RWPE2 (cell line): Measurements from ENCODE around the gene SFSWAP.

Experiments used
- ATAC-seq: fragments of 200-7000 bp; cut with Tn5 transposase; 3 replicates; pipeline ENCODE4 v1.9.1; 2021; ENCODE audit warnings: low read depth
- DNase-seq: peaks from one replicate; pipeline ENCODE4 v3.0.0-alpha.2; 2020; ENCODE audit warnings: low spot score
- H3K27ac ChIP-seq: fragments of 450-650 bp; 2 replicates; pipeline ENCODE4 v1.5.1; 2017; ENCODE audit warnings: mild to moderate bottlenecking; ENCODE audit not compliant: poor library complexity, severe bottlenecking
- H3K27me3 ChIP-seq: fragments of 250-450 bp; sonication (Bioruptor Pico); 2 replicates; pipeline ENCODE4 v1.5.1; 2021; ENCODE audit warnings: mild to moderate bottlenecking, moderate library complexity; ENCODE audit not compliant: insufficient read depth, poor library complexity, severe bottlenecking
- H3K36me3 ChIP-seq: fragments of 250-450 bp; sonication (Bioruptor Pico); 2 replicates; pipeline ENCODE4 v1.5.1; 2020; ENCODE audit warnings: low read depth, mild to moderate bottlenecking, moderate library complexity
- H3K4me1 ChIP-seq: fragments of 250-450 bp; sonication (Bioruptor Pico); 2 replicates; pipeline ENCODE4 v1.5.1; 2021; ENCODE audit warnings: mild to moderate bottlenecking, moderate library complexity; ENCODE audit not compliant: insufficient read depth, poor library complexity, severe bottlenecking
- H3K4me3 ChIP-seq: fragments of 250-450 bp; sonication (Bioruptor Pico); 2 replicates; pipeline ENCODE4 v1.5.1; 2021; ENCODE audit warnings: mild to moderate bottlenecking, moderate library complexity; ENCODE audit not compliant: severe bottlenecking
- H3K9me3 ChIP-seq: fragments of 250-450 bp; sonication (Bioruptor Pico); 2 replicates; pipeline ENCODE4 v1.5.1; 2021; ENCODE audit warnings: mild to moderate bottlenecking, moderate library complexity; ENCODE audit not compliant: severe bottlenecking
- CTCF ChIP-seq: fragments of 450-650 bp; IDR thresholded peaks from one replicate; pipeline ENCODE4 v1.5.1; 2017; ENCODE audit warnings: mild to moderate bottlenecking, moderate library complexity; ENCODE audit not compliant: poor library complexity, severe bottlenecking

Gene SFSWAP

DNA sequence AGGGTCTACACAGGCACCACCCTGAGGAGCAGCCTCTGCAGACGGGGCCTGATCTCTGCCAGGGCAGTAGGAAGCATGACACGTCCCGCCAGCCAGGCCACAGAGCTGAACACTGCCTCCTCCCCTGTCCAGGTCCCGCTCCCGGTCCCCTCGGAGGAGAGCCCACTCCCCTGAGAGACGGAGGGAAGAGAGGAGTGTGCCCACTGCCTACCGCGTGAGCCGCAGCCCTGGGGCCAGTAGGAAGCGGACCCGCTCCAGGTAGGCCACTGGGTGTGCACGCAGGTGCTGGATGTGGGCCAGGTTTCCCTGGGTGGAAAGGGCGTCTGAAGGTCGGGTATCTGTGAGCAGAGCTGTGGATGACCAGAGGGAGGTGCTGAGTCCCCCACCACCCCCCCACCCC is 75.4 kb downstream of the SFSWAP start:
- Histone ChIP-seq H3K27ac (no peak overlapping the region), H3K36me3 (peaks cover 85% of the 10 kb centered on the region), H3K9me3 (no peaks in the 10 kb centered on the region), H3K27me3 (no peaks in the 10 kb centered on the region), H3K4me1 (peaks cover 25% of the 10 kb centered on the region), H3K4me3 (no peak overlapping the region)
- TF ChIP-seq CTCF, result no peak
- DNase-seq, result no peak
- no peak for ATAC-seq

DNA sequence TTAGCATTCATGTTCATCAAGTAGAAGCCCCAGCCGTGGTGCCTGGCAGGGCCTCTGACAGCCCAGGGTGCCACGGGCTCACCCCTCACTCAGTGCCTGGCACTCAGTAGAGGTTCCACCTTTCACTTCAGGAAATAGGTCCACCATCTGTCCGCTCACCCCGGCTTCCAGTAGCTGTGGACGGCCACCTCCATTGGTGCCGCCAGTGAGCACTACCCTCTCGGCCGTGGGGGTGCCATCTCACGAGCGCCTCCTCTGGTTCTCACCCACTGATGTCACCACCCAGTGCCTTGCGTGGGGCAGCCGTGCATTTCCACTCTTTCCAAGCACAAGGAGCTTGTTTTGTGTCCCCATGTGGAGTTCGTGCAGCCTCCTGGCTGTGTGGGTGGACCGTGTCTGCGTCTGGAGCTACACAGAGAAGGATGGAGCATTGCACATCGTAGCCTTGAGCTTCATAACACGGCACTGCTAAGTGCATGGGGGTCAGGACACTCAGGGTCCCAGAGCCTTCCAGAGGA is 76.3 kb downstream of the SFSWAP start:
- Histone ChIP-seq H3K27ac (no peak overlapping the region), H3K9me3 (no peaks in the 10 kb centered on the region), H3K4me3 (no peak overlapping the region), H3K36me3 (peaks cover 81% of the 10 kb centered on the region), H3K4me1 (peaks cover 23% of the 10 kb centered on the region), H3K27me3 (no peaks in the 10 kb centered on the region)
- ATAC-seq, result no peak
- TF ChIP-seq CTCF, result no peak
- DNase-seq, result no peak

GRCh38 chr12:131788070-131788469 is 77.2 kb downstream of the SFSWAP start:
- no peaks in the 10 kb centered on the region for H3K9me3 ChIP-seq
- no peak for DNase-seq
- H3K36me3 ChIP-seq, result peaks cover 72% of the 10 kb centered on the region
- no peak for TF ChIP-seq CTCF
- no peak overlapping the region for H3K4me3 ChIP-seq
- H3K27ac ChIP-seq, result no peak overlapping the region
- no peak for ATAC-seq
- H3K27me3 ChIP-seq, result no peaks in the 10 kb centered on the region
- H3K4me1 ChIP-seq, result peaks cover 15% of the 10 kb centered on the region

GRCh38 chr12:131789638-131790037 is 78.7 kb downstream of the SFSWAP start:
- no peak for ATAC-seq
- Histone ChIP-seq H3K9me3 (no peaks in the 10 kb centered on the region), H3K4me1 (peaks cover 1% of the 10 kb centered on the region), H3K27me3 (no peaks in the 10 kb centered on the region), H3K36me3 (peaks cover 71% of the 10 kb centered on the region), H3K4me3 (no peak overlapping the region), H3K27ac (no peak overlapping the region)
- no peak for TF ChIP-seq CTCF
- DNase-seq, result no peak

- Histone ChIP-seq H3K4me3 (no peak overlapping the region), H3K36me3 (peaks cover 54% of the 10 kb centered on the region), H3K9me3 (no peaks in the 10 kb centered on the region), H3K27ac (no peak overlapping the region), H3K4me1 (no peaks in the 10 kb centered on the region), H3K27me3 (no peaks in the 10 kb centered on the region)
- ATAC-seq (no peak), DNase-seq (no peak)
- TF ChIP-seq CTCF, result no peak
These were observed 82.5 kb downstream of the SFSWAP start for GRCh38 chr12:131793243-131794022.
